NCI-H82 (cell line): ENCODE results near the gene FHIT.

Experiments
- DNase-seq: peaks from one replicate; lab custom pipeline; 2025; lab: John Stamatoyannopoulos, UW

FHIT gene

GRCh38 chr3:60160822-60161748 is 1090.2 kb downstream of the FHIT start:
- DNase-seq: no peak

DNA sequence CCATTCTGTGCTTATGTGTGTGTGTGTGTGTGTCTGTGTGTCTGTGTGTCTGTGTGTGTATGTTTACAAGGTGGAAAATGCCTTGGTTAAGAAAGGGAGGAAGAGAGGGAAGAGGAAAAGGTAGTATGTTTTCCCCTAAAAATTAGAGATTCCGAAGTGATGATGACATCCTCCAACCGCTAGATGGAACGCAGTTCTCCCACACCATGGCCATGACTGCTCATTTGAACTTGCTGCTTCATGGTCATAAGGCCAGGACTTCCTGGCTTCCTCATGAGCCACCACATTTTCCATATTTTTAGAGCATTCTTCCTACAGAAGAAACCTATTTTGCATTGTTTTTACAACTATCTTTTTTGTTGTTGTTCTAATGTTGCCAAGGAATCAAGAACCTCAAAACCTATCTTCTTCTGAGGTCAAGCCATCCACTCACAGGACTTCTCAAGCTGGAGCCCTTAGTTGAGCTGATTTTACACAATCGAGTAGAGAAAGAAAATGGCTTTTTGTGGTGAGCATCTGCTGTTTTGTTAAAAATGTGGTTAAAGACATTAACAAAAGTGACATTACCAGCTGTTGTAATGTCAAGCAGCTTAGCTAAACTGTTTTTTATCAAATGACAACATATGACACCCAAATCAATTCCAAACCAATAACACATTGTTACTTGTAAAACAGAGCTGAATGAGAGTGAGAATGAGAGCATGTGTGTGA is 1091.0 kb downstream of the FHIT start:
- DNase-seq: no peak

- DNase-seq: no peak
These were observed 1093.2 kb downstream of the FHIT start for GRCh38 chr3:60158035-60158434.

GRCh38 chr3:60154011-60154410 is 1097.2 kb downstream of the FHIT start:
- DNase-seq: no peak

DNA sequence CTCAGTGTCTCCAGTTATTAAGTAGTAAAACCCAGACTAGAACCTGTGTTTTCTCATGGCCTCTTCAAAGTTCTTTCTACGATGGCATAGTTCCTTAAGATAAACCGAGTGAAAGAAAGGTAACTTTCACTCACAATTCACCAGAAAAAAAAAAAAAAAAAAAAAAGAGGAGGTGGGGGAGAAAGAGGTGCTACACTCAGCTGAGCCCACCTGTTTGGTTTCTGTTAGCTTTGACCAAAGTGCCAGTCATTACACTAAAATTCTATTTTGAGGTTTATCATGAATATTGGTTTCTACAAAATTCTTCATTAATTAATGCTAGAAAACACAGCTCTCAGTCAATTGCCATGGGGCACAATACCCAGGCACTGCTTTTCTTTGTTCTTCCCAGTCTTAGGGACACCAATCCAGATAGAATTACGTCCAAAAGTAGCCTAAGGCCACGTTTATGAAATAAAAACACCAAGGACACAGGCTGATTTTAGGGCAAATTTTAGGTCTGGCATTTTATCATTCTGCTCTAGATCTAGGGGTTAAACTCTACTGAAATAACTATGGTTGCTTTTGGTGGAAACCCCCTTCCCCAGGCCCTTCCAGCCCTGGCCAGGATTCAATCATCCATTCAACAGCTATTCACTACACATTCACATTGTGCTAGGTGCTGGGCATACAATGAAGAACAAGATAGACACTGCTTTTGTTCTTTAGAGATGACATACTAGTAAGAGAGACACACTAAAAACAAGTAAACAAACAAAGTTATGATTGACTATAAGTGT is 1097.8 kb downstream of the FHIT start:
- DNase-seq: no peak

DNA sequence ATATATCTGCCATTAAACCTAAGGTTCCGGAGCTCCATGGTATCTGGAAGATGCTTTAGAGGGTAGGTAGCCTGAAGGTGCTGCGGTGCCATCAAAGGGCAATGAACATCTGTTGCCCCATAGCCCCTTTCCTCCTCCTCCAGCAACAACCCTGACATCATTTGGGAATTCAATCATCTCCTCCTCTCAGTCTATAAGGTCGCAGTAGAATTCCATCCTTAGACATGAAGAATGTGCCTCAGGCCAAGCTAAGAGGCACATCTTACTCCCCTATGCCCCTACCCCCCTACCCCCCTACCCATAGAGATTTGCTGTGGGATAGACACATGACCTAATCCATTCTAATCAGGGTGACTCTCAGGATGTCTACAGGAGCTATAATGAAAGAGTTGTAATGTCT is 1101.8 kb downstream of the FHIT start:
- DNase-seq: no peak

DNA sequence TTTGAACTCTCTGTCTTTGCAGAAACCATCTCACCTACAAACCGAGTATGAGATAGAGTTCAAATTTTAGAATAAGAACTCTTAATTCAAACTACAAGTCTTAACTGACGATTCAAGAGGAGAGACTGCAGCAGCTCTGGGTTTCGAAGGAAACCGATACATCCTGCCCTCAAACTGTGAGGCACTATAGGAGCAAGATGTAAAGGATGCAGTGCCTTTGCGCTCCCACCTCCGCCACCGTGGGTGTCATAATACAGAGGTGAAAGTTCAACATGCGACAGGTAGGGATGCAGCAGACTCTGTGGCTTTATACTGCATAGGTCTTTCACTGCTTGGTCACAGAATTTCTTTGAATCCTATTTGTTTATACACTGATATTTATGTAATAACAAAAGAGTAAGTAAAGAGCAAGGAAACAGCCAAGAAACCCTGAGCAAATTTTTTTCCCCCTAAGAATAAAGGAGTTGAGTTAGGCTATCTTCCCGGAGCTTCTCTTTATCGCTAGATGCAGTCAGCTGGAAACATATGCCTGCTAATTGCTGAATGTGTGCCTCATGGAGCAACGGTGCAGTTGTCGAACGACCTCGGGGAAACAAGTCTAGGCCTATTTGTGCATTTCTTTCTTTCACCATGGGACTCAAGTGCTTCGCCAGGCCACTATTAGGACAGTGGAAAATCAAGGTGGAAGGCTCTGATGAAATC is 1103.9 kb downstream of the FHIT start:
- no peak for DNase-seq

- DNase-seq: no peak
These were observed 1105.1 kb downstream of the FHIT start for GRCh38 chr3:60146121-60146520.

DNA sequence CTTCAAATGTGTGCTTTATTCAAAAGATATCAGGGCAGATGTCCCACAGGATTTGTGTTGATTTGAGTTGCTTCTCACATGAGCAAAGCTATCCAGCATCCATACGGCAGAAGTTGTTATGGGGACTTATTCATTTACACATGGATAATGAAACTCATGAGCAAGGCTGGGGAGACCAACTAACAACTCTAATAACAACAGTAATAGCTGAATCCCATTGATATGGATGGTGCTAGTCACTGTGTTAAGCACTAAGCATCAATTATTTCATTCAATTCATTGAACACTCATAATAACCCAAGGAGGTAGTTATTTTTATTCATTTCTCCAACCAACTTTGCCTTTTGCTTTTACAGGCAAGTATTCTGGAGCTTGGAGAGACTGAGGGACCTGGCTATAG is 1107.2 kb downstream of the FHIT start:
- DNase-seq: no peak

DNA sequence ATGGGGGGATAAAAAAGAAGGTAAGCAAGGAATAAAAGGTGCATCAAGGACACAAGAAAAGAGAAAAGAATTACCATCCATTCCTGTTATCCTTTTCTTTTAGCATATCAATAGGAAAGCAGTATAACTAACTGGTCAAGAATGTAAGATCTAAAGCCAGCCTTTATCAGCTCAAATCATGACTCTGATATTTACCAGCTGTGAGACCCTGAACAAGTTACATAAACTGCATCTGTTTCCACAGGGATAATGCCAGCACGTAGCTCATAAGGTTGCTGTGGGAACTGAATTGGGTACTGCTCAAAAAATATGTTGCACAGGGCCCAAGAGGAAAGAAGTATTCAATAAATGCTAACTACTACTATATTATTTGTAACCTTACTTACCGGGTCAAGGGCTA is 1109.2 kb downstream of the FHIT start:
- DNase-seq: no peak

DNA sequence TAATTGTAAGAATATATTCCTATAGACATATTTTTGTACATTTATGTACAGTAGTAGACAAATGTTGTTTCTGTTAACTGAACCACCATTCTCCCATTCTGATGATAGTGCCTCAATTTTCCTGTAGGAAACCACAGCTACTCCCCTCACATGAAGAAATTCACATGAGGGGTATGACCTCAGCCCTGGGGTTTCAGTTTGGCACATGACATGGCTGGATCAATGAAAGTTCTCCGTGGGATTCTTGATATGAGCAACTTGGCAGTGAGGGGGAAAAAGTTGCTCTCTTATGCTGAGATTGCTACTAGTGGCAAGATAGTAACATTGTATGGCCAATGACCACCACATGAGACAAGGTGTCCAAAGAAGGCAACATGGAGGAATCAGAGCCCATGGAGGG is 1111.1 kb downstream of the FHIT start:
- no peak for DNase-seq

DNA sequence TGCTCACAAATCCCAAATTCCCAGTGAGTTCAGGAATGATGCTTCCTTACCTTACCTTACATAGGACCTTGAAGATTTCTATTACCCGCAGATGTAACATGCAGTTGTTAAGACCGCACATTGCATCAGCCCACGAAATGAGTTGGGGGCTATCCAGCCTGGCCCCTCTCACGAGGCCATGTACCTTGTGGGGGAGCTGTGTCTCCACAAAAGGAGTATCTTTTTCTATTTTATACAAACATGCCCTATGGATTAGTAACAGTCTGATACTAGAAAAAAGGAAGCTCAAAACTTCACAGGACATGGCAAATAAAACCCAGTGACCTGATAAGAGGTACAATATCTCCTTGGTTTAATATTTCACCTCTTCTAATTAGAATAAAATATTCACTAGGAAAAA is 1114.7 kb downstream of the FHIT start:
- DNase-seq: no peak

- DNase-seq: no peak
These were observed 1115.8 kb downstream of the FHIT start for GRCh38 chr3:60135474-60135873.

GRCh38 chr3:60133269-60134162 is 1117.7 kb downstream of the FHIT start:
- DNase-seq: no peak

DNA sequence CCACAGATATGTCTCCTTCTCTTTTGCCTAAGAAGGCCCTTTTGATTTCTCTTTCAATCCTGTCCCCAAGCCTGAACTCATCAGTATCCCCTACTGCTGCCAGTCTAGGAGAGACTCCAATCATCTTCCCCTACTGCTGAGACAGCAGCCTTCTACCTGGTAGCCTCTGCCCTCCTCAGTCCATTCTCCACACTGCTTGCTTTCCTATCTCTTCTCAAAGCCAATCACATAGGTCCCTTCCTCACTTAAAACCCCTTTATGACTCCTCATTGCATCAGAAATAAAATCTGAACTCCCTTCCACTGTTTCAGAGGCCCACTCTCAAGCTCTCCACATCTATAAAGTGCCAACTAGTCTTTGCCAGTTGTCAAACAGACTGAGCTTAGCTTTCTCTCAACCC is 1119.6 kb downstream of the FHIT start:
- DNase-seq: no peak

- no peak for DNase-seq
These were observed 1124.5 kb downstream of the FHIT start for GRCh38 chr3:60126511-60127304.

GRCh38 chr3:60125686-60126085 is 1125.6 kb downstream of the FHIT start:
- DNase-seq: no peak

- DNase-seq: no peak
These were observed 1131.0 kb downstream of the FHIT start for GRCh38 chr3:60120245-60120644.

- no peak for DNase-seq
These were observed 1137.1 kb downstream of the FHIT start for GRCh38 chr3:60114191-60114590.

GRCh38 chr3:60107275-60107674 is 1144.0 kb downstream of the FHIT start:
- DNase-seq: no peak
